SKM-1 treated with dmso at 0.1 percent for 144 hours (cell line): ENCODE data around the gene MUCL1.
"Not testable (repeated sequence)": the region's sequence is repeated elsewhere in the genome, so short reads cannot be mapped to it uniquely, and the experiment has no call there.

Experiments used
- DNase-seq: peaks from one replicate; lab custom pipeline; 2025; ENCODE audit not compliant: unreplicated experiment; lab: John Stamatoyannopoulos, UW

MUCL1 gene

GRCh38 chr12:54853933-54854538 lies at the start of gene MUCL1:
Gene MUCL1, plus strand, starts transcription at chr12:54854516. Its CDS starts 67 bp downstream, at chr12:54854583.
- DNase-seq, result peak; percentile 29

- no peak for DNase-seq
Measured at GRCh38 chr12:54821676-54822075, 32.6 kb upstream of the MUCL1 start.

GRCh38 chr12:54824402-54824801 lies 29.9 kb upstream of the MUCL1 start:
- no peak for DNase-seq

- DNase-seq, result no peak
Measured at GRCh38 chr12:54829511-54829910, 24.8 kb upstream of the MUCL1 start.

GRCh38 chr12:54830199-54830598 lies 24.1 kb upstream of the MUCL1 start:
- no peak for DNase-seq

GRCh38 chr12:54831631-54832030 lies 22.7 kb upstream of the MUCL1 start:
- DNase-seq, result no peak

- DNase-seq, result no peak
Measured at GRCh38 chr12:54840244-54840865, 14.0 kb upstream of the MUCL1 start.

GRCh38 chr12:54857406-54857805 lies 3.1 kb downstream of the MUCL1 start:
- DNase-seq, result no peak

GRCh38 chr12:54858562-54858961 lies 4.2 kb downstream of the MUCL1 start:
- no peak for DNase-seq

GRCh38 chr12:54859502-54859901 lies 5.2 kb downstream of the MUCL1 start:
- no peak for DNase-seq

GRCh38 chr12:54861927-54862326 lies 7.6 kb downstream of the MUCL1 start:
- DNase-seq, result no peak

- DNase-seq, result no peak
Measured at GRCh38 chr12:54863948-54864618, 9.8 kb downstream of the MUCL1 start.

- DNase-seq, result no peak
Measured at GRCh38 chr12:54865683-54866324, 11.5 kb downstream of the MUCL1 start.

GRCh38 chr12:54868690-54869089 lies 14.4 kb downstream of the MUCL1 start:
- DNase-seq, result no peak

- DNase-seq, result no peak
Measured at GRCh38 chr12:54870048-54870447, 15.7 kb downstream of the MUCL1 start.

- DNase-seq, result no peak
Measured at GRCh38 chr12:54870617-54871016, 16.3 kb downstream of the MUCL1 start.

GRCh38 chr12:54879150-54879549 lies 24.8 kb downstream of the MUCL1 start:
- no peak for DNase-seq

- no peak for DNase-seq
Measured at GRCh38 chr12:54879579-54879978, 25.3 kb downstream of the MUCL1 start.

- peak; percentile 79 for DNase-seq
Measured at GRCh38 chr12:54882079-54882478, 27.8 kb downstream of the MUCL1 start.

- not testable (repeated sequence) for DNase-seq
Measured at GRCh38 chr12:54882597-54882996, 28.3 kb downstream of the MUCL1 start.

- DNase-seq, result not testable (repeated sequence)
Measured at GRCh38 chr12:54888428-54888827, 34.1 kb downstream of the MUCL1 start.

GRCh38 chr12:54890339-54890738 lies 36.0 kb downstream of the MUCL1 start:
- DNase-seq, result no peak
